Stimulated activated CD8-positive, alpha-beta memory T cell treated with anti-CD3 and anti-CD28 coated beads, Interleukin-4, amount 100 ng/mL, for 48 hours (primary cell): ENCODE measurements around the gene GADL1.

ENCODE experiments used
- DNase-seq: peaks from one replicate; pipeline ENCODE4 v3.0.0-alpha.2; 2020

The GADL1 gene

GRCh38 chr3:30690199-30690598, 204.3 kb downstream of the GADL1 start:
- no peak for DNase-seq

DNA sequence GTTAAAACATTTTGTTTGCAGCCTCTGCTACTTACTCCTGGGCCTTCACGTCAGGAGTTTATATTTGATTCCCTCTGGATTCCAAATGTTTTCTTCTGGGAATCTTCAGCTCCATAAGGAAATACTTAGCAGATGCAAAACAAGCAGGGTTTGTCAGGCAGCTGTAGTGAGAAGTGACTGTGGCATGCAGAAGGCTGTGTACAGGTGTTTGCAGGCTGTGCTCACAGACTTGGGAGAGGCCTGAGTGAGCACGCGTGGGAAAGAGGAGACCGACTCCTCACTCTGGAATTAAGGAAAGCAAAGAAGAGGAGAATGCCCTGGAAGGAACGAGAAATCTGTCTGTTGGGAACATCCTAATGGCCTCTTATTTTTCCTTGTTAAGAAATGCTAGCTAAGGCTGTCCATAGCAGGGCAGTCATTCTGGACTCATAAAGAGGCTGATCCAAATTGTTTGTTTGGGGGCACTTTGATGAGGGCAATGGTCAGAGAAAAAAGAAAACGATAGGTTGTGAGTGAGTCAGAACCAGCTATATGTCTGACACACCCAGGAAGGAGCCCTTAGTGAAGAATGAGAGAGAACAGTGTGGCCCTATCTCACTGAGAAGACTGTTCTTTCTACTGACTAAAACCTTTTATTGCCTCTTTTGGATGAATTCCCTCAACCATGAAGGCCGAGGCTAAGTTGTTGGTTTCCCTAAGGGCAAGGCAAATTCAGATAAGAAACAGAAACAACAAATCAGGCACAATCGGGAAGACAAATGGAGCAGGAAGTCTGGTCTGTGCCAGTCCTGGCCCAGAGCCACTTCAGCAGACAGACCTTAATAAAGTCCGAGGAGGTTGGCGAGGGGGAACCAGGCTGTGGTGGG, 205.5 kb downstream of the GADL1 start:
- no peak for DNase-seq

DNA sequence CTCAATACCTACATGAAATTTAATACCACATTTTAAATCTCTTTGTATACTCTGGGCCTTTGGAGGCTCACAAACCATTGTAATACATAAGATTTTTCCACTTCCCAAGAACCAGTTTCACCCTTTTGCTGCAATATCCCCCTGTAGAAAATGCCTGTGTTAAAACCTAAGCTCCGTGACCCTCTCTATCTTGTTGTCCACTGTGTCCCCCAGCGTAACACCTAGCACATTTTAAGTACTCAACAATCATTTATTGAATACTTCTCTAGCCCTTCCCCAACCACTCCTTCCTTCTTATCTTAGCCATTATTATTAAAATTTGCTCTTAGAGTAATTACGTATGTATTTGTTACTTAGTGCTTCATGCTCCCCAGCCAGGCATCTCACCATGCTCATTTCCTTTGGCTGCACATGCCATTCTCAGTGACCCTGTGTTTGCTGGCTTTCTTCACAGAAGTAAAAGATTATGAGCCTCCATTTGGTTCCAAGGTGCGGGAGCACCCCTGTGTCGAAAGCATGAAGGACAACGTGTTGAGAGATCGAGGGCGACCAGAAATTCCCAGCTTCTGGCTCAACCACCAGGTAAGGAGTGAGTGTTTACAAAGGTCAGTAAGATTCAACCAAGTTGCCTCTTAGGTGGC, 206.4 kb downstream of the GADL1 start:
- DNase-seq, result no peak

DNA sequence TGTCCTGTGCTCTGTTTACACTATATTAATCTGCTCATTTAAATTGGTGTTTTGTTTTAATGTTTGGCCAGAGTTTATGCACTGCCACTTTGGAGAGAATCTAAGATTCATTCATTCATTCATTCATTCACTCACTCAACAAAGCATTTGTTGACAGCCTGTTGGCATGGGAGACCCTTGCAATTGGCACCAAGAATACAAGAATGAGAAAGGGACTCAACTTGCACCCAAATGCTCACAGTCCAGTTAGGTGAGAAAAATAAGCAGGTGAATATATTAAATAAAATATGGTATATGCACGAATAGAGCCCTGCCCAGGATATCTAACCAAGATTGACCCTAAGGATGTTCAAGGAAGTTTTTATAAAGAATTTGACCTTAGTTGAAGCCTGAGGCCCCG, 207.7 kb downstream of the GADL1 start:
- no peak for DNase-seq

DNA sequence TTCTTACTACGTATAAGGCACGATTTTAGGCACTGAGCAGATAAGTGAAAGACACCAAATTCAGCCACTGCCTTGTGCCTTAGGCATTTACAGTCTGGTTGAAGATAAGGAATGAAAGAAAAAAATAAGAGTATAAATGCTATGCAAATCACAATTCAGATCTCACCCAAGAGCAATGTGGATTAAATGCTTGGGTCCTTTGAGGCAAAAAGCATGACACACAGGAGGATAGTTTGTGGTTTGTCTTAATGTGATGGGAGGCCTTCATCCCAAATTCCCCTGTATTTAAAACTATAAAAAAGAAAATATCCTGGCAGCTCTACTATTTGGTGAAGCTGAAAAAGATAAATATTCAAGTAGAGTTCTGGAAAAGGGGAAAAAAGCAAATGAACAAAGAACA, 208.3 kb downstream of the GADL1 start:
- DNase-seq, result no peak

DNA sequence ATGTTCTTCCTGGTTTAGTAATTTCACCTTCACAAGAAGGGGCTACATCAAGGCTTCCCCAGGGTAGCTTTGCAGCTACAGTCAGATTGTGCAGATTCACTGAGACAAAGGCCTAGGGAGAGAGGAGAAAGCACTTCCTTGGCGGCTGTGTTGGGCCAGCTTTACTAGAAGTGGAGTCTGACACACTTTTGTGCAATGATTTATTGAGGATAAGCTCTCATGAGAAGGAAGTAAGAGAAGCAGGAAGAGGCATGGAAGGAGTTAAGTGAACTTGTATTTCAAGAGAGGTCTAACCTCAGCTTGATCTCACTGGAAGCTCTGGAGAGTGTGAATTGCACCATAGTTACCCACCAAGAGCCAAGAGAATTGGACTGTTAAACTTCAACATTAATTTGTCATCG, 209.2 kb downstream of the GADL1 start:
- no peak for DNase-seq

DNA sequence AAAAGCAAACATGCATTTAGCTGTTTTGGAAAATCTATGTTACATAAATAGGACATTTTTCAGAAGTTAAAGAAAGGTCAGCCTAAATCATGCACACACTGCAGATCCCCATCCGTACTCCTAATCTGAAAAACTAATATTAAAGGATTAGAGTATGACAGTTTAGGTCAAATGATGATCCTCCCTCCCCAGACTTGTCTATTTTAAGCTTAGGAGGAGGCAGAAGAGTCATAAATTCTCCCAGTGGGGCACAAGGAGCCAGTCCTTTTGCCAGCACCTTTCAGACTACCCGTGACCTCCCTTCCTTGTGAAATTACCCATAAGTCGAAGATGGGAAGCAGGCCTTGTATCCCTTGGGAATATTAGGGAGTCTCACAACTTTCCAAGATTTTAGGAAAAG, 210.1 kb downstream of the GADL1 start:
- DNase-seq, result no peak

DNA sequence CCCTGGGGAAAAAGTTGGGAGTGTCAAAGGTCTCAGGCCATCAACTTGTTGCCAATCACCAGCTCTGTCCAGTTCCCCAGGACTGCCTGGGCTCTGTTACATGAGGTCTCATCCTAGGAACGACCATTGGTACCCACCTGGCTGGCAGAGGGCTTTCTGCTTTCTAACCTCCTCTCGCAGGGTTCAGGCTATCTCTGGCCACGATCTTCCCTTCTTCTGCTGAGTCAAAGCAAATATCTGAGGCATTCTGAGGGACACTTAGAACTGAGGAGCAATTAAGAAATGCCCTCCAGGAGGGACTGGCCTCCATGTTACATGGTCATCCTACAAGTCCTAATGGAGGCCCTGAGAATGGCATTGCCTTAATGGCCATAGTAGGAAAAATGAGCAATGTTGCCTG, 210.7 kb downstream of the GADL1 start:
- no peak for DNase-seq

DNA sequence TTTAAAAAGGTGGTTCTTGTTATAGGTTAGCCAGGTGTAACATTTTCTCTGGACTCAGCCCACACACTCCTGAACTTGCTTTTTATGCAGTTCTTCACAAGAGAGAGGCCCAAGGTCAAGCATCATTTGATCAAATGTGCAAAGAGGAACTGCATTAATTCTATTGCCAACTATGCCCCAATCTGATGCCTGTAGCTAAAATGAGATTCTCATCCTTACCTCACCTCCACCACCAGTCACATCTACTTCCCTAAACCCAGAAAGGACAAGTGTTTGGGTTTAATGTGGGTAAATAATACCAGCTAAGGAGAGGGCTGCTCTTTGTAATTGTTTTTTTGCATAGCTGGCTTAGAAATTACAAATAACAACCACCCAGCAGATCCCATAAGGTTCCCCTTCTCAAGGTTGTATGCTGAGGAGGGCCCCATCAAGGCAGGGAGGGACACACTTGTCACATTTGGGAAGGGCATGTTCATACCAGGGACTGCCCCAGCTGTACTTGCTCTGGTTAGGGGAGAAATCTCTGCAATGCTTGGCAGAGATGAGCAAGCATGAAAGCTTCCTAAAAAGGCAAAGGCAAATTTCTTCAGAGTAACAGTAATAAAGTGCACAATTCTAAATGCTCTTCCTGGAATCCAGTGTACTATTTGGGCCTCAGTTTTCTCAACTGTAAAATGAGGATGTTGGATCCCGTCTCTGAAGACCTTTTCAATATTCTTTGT, 211.9 kb downstream of the GADL1 start:
- no peak for DNase-seq

GRCh38 chr3:30681649-30682211, 212.7 kb downstream of the GADL1 start:
- DNase-seq, result no peak

- DNase-seq, result no peak
Measured at GRCh38 chr3:30680789-30681648, 213.4 kb downstream of the GADL1 start.

DNA sequence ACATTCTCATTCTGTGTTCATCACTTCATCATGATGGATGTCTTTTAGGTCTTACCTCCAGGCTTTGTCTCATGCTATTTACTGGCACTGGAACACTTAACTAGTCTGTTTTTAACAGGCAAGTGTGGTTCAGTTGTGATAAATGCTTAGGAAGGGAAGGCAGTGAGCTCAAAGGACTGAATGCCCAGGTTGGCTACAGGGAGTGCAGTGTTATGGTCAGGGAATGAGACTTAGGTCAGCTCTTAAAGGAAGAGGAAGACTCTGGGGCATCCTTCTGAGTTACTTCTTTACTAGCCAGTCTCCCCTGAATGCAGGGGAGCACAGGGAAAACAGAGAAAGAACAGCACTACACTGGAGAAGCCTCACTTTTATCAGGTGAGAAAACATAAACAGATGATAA, 215.4 kb downstream of the GADL1 start:
- DNase-seq, result no peak

- no peak for DNase-seq
Measured at GRCh38 chr3:30677347-30677685, 217.1 kb downstream of the GADL1 start.

DNA sequence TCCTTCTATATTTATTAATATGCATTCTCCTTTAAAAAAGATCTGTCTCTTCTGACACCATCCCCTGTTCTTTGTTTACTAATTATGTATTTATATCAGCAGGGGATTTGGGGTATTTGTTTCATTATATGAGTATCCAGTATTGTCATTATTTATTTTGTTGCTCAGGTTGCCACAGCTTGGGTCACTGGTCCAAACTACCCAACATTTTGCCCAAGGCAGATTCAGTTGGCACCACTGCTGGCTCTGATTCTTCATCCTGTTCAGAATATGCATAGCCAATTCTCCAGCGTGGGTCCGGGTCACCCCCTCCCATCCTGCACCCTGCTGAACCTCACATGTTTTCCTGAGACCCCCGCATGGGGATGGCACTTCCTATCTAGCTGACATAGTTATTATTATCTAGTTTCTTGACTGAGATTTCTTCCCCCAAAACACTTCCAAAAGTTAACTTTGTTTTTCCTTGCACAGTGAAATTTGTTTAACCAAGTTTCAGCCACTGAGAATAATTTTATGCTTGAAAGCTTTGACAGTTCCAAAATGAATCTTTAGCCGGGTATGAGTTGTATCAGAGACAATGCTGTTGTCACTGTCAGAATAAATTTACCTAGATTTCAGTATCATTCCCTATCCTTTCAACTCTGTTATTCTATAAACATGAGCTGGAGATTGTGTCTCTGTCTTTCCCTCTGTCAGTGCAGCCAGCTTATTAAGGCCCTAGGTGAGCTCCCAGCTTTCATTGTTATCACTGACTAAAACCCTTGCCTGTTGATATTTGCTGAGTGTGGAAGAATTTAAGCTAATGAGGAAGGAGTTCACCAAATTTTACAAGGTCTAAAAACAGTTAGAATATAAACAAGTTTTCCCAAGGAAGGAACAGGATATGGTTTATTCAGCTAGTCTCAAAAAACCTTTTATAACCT, 217.8 kb downstream of the GADL1 start:
- no peak for DNase-seq
